GM12873 (cell line): ENCODE data around the gene CORIN.

ENCODE experiments used
- TF ChIP-seq, protein P1 (sequence below): IDR thresholded peaks from 2 replicates; pipeline ENCODE4 v1.5.1; 2012; ENCODE audit warnings: low read depth, mild to moderate bottlenecking, moderate library complexity, low read length, control low read depth; ENCODE audit not compliant: insufficient read depth; ENCODE audit errors: missing control alignments

Gene CORIN

DNA sequence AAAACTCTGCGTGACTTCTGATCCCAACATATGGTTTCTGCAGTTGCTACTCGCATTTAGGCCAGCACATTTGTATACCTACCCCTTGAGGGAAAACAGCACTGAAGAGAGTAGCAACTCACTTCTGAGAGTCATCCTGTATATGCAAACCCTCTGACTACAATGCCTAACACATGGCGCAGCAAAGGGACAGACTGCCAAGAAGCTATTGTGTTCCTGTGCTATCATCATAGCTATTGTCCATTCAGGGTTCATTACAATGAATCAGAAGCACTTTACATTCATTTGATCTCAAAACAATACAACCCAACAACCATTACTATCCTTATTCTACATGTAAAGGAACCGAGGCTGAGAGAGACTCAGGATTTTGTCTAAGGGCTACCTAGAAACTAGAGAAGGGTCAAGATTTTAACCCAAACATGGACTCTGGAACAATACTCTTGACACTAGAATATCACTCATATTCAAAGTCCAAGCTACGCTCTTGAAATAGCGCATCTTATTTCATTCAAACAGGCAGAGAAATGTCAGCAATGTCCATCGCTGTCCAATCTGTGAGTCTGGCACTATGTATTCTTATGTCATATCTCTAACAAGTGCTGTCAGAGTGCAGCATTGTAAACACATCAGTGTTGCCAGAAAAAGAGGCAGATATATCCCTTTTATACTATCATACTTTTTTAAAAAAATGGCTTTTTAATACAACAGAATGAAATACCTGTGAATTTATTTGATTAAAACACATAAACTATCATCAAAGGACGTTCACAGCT, 173.6 kb downstream of the CORIN start:
- TF ChIP-seq, protein P1, sequence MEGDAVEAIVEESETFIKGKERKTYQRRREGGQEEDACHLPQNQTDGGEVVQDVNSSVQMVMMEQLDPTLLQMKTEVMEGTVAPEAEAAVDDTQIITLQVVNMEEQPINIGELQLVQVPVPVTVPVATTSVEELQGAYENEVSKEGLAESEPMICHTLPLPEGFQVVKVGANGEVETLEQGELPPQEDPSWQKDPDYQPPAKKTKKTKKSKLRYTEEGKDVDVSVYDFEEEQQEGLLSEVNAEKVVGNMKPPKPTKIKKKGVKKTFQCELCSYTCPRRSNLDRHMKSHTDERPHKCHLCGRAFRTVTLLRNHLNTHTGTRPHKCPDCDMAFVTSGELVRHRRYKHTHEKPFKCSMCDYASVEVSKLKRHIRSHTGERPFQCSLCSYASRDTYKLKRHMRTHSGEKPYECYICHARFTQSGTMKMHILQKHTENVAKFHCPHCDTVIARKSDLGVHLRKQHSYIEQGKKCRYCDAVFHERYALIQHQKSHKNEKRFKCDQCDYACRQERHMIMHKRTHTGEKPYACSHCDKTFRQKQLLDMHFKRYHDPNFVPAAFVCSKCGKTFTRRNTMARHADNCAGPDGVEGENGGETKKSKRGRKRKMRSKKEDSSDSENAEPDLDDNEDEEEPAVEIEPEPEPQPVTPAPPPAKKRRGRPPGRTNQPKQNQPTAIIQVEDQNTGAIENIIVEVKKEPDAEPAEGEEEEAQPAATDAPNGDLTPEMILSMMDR: no peak

DNA sequence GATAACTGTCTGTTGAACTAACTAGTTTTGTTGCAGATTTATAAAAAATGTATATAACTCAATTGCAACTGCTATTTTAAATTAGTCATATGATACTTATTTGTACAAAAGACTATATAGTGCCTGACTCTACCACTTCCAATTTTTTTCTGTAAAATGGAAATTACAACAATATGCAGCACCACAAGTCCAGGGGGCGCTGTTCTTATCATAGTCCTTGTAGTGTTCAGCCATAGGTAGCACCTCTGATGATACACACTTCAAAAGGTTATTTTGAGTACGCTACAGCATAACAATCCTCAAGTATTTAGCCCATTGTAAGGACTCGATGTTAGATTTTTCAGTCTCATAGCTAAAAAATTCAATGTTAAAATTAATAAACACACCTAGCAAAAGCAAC, 174.9 kb downstream of the CORIN start:
- TF ChIP-seq, protein P1: peak; percentile 41

DNA sequence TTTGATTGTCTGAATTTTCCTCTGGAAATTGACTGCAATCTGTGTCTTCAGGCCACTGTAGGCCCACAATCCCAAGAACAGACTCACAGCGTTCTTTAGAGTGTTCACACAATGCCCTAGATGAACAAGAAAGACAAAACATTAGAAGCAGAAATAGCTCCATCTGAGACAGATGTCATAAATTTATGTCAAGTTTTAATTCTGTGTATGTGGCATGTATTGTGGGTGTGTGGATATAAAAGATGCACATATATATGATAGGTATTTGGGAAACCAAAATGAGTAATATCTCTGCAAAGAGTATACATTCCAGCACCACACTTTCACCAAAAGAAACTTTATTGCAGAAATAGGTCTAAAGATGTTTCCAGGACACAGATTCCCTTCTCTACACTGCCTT, 176.1 kb downstream of the CORIN start:
- TF ChIP-seq, protein P1: no peak

DNA sequence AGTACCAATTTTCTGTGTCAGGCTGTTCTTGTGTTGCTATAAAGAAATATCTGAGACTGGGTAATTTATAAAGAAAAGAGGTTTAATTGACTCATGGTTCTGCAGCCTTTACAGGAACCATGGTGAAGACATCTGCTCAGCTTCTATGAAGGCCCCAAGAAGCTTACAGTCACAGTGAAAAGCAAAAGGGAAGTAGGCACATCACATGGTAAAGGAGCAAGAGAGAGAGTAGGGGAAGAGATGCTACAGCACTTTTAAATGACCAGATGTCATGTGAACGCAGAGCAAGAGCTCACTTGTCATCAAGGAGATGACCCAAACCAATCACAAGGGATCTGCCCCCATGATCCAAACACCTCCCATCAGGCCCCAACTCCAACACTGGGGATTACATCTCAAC, 178.5 kb downstream of the CORIN start:
- TF ChIP-seq, protein P1: no peak

DNA sequence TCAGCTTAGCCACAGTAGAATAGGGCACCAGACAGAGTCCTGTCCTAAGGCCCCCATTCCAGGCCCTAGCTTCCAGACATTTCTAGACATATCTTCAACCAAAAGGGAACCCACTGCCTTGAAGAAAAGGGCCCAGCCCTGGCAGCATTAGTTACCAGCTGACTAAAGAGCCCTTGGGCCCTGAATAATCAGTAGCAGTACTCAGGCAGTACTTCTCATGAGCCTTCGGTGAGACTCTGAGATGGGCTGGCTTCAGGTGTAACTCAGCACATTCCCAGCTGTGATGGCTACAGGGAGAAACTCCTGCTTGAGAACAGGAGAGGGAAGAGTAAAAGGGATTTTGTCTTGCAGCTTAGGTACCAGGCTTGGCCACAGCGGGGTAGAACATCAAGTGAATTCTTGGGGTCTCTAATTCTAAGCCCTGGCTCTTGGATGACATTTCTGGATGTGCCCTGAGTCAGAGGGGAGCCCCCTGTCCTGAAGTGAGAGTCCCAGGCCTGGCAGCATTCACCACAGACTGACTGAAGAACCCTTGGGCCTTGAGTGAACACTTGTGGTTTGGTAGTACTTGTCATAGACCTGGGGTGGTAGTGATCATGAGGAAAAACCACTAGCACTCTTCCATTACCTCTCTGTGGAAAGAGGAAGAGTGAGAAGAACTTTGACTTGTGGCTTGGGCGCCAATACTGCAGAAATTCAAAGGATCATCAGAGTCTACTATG, 182.7 kb downstream of the CORIN start:
- TF ChIP-seq, protein P1: no peak

DNA sequence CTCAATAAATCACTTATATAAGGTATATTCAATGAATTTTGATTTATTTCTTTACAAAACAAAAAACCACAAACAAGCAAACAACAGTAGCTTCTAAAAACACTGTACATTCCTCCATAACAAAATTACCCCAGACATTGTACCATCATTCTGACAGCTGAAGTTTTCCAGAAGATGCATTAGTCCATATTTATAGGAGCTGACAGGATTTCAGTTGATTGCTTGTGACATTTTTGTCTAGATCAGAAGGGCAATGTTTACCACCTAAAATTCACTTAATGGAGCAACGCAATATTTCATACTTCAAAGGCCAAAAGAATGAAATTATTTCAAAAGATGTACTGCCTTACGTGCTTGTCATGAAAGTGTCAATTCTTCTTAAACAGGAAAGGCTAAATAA, 185.8 kb downstream of the CORIN start:
- TF ChIP-seq, protein P1: no peak

DNA sequence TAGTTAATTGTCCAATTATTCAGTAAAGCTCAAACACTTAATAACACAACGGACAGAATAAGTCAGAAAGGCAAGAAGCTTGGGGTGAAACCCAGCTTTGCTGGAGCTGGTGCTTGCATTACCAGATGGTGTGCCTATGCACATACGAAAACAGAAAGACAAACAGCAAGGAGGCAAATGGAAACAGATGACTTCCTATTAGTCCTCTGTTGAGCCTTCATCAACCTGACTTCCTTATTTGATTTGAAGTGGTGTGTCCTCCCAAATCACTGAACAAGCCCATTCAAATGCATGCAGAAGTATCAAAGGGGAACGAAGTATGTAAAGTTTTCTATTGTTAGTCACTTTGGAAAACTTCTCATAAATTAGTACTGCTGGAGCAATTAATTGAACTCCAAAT, 186.6 kb downstream of the CORIN start:
- TF ChIP-seq, protein P1: no peak
